ENCODE measurements around the gene ITGB7. TPM values are rescaled to one million over a fixed set of nuclear protein-coding genes. Genes with fewer than 3 reads are reported as not detected.

Gene ITGB7
- total and polyA plus RNA-seq, 9 of the 15 experiments (the other 6 are each of a cell fraction or from before 2014, with no cell fraction given), result 0.06 to 2.0 (median 0.67) TPM

GRCh38 chr12:53151039-53151438 lies 56.0 kb downstream of the ITGB7 start:
- H2AFZ ChIP-seq (ENCODE audit: low read depth, low read length), result no peak overlapping the region
- no peaks in the 10 kb centered on the region for H3K27me3 ChIP-seq (ENCODE audit: control insufficient read depth in 2 of 2, insufficient read depth in 2 of 2, low read length in 2 of 2)
- ChIA-PET POLR2A (interaction anchor here (0.6 to 0.9 kb wide), 2 partner anchors 8 to 10 kb away, joined by 3 to 4 read pairs; no protein-coding TSS in a partner anchor), CTCF (ENCODE audit: low intra/inter-chr PET ratio) (no interaction called here)
- ATAC-seq (no peak), DNase-seq (ENCODE audit: extremely low read depth in 1 of 4, low spot score in 3 of 4) (no peak), FAIRE-seq (no peak)
- intact Hi-C loops (cut with micrococcal nuclease) (no loop called here), in situ Hi-C loops (cut with MboI) (no loop called here)
- H3K4me2 ChIP-seq (ENCODE audit: insufficient read depth, low read length), result no peak overlapping the region
- peaks cover 2 to 6% of the 10 kb centered on the region in 2 experiments; a peak in 3 of 5 replicates for H3K4me1 ChIP-seq (replicated peaks in 1 of 2; ENCODE audit: control insufficient read depth in 2 of 2, insufficient read depth in 2 of 2, low read length in 2 of 2)
- no TSS peak for BruUV-seq (replicated peaks)
- no peak overlapping the region; a peak in 1 of 4 replicates for H3K9ac ChIP-seq (ENCODE audit: insufficient read depth in 1 of 2, low read depth in 2 of 2, low read length in 2 of 2)
- no peak overlapping the region for H3K4me3 ChIP-seq
- no peaks in the 10 kb centered on the region for H3K36me3 ChIP-seq (ENCODE audit: control insufficient read depth, insufficient read depth, low read length)
- no peaks in the 10 kb centered on the region for H4K20me1 ChIP-seq (replicated peaks; ENCODE audit: control insufficient read depth, insufficient read depth, low read length)
- TF ChIP-seq PML (IDR thresholded peaks at IDR 0.05; ENCODE audit: low read length) (no peak), RFX1 (IDR thresholded peaks at IDR 0.05) (peak; percentile 46)
- H3K9me1 ChIP-seq (ENCODE audit: control insufficient read depth, insufficient read depth, low read length), result no peaks in the 10 kb centered on the region
- H3K79me2 ChIP-seq (ENCODE audit: control insufficient read depth, insufficient read depth, low read length), result no peaks in the 10 kb centered on the region
- peaks cover 5% of the 10 kb centered on the region for H3K9me3 ChIP-seq (replicated peaks; ENCODE audit: control insufficient read depth, insufficient read depth, low read depth, low read length)
- no peak overlapping the region for H3K27ac ChIP-seq (ENCODE audit: extremely low read depth, low read depth, low read length)
- WGBS (ENCODE audit: insufficient coverage, low coverage, missing lambda C conversion rate), result 64% methylated on average over 6 of the region's 6 CpGs

GRCh38 chr12:53147653-53148052 lies 59.4 kb downstream of the ITGB7 start:
- WGBS (ENCODE audit: insufficient coverage, low coverage, missing lambda C conversion rate), result 82% methylated on average over 13 of the region's 15 CpGs
- no peaks in the 10 kb centered on the region for H3K27me3 ChIP-seq (ENCODE audit: control insufficient read depth in 2 of 2, insufficient read depth in 2 of 2, low read length in 2 of 2)
- FAIRE-seq, result no peak
- peaks cover 6 to 9% of the 10 kb centered on the region in 2 experiments; a peak in 3 of 5 replicates for H3K4me1 ChIP-seq (replicated peaks in 1 of 2; ENCODE audit: control insufficient read depth in 2 of 2, insufficient read depth in 2 of 2, low read length in 2 of 2)
- no peak overlapping the region for H3K9ac ChIP-seq (ENCODE audit: insufficient read depth in 1 of 2, low read depth in 2 of 2, low read length in 2 of 2)
- H3K79me2 ChIP-seq (ENCODE audit: control insufficient read depth, insufficient read depth, low read length), result no peaks in the 10 kb centered on the region
- no TSS peak for BruUV-seq (replicated peaks)
- ChIA-PET CTCF (ENCODE audit: low intra/inter-chr PET ratio) (interaction anchor here (0.6 kb wide), 1 partner anchor 1128 kb away, joined by 3 read pairs; no protein-coding TSS in a partner anchor), POLR2A (no interaction called here)
- H3K4me3 ChIP-seq, result no peak overlapping the region
- no peak overlapping the region for H3K4me2 ChIP-seq (ENCODE audit: insufficient read depth, low read length)
- in situ Hi-C loops (cut with MboI), result no loop called here
- intact Hi-C loops (cut with micrococcal nuclease), result no loop called here
- DNase-seq (ENCODE audit: extremely low read depth in 1 of 4, low spot score in 3 of 4), result no peak
- no peaks in the 10 kb centered on the region for H3K36me3 ChIP-seq (ENCODE audit: control insufficient read depth, insufficient read depth, low read length)
- no peaks in the 10 kb centered on the region for H4K20me1 ChIP-seq (replicated peaks; ENCODE audit: control insufficient read depth, insufficient read depth, low read length)
- no peaks in the 10 kb centered on the region for H3K9me1 ChIP-seq (ENCODE audit: control insufficient read depth, insufficient read depth, low read length)
- H3K9me3 ChIP-seq (replicated peaks; ENCODE audit: control insufficient read depth, insufficient read depth, low read depth, low read length), result peaks cover 5% of the 10 kb centered on the region
- H2AFZ ChIP-seq (ENCODE audit: low read depth, low read length), result no peak overlapping the region
- no peak for ATAC-seq
- H3K27ac ChIP-seq (ENCODE audit: extremely low read depth, low read depth, low read length), result no peak overlapping the region
- TF ChIP-seq ZNF449 (CRISPR knock-in tag; IDR thresholded peaks at IDR 0.05) (peak; percentile 96), THRB (CRISPR knock-in tag; conservative IDR thresholded peaks at IDR 0.05) (no peak), RNF219 (CRISPR knock-in tag; IDR thresholded peaks at IDR 0.05) (peak; percentile 90), HMG20A (CRISPR knock-in tag; conservative IDR thresholded peaks at IDR 0.05) (no peak), PYGO2 (tag; IDR thresholded peaks at IDR 0.05) (peak; percentile 68; the same call in 1 of the 2 replicates), ZNF445 (CRISPR knock-in tag; IDR thresholded peaks at IDR 0.05; ENCODE audit: low read depth) (no peak), ZNF785 (CRISPR knock-in tag; IDR thresholded peaks at IDR 0.05) (peak; percentile 67; the same call in 1 of the 2 replicates), RHOXF2B (CRISPR knock-in tag; conservative IDR thresholded peaks at IDR 0.05) (0 out of 2 replicates have a peak, but pooled peaks have one; percentile 74), SAFB2 (IDR thresholded peaks at IDR 0.05; ENCODE audit: borderline replicate concordance, low read depth, low read length, severe bottlenecking) (no peak), PML (IDR thresholded peaks at IDR 0.05; ENCODE audit: low read length) (no peak)
